HG02642 (cell line): ENCODE data around the gene RASSF4.

Experiments used
- ATAC-seq: cut with Tn5 transposase; IDR thresholded peaks from one replicate; pipeline ENCODE4 v1.9.1; 2021; ENCODE audit warnings: mild to moderate bottlenecking; ENCODE audit not compliant: unreplicated experiment, poor library complexity

The RASSF4 gene

DNA sequence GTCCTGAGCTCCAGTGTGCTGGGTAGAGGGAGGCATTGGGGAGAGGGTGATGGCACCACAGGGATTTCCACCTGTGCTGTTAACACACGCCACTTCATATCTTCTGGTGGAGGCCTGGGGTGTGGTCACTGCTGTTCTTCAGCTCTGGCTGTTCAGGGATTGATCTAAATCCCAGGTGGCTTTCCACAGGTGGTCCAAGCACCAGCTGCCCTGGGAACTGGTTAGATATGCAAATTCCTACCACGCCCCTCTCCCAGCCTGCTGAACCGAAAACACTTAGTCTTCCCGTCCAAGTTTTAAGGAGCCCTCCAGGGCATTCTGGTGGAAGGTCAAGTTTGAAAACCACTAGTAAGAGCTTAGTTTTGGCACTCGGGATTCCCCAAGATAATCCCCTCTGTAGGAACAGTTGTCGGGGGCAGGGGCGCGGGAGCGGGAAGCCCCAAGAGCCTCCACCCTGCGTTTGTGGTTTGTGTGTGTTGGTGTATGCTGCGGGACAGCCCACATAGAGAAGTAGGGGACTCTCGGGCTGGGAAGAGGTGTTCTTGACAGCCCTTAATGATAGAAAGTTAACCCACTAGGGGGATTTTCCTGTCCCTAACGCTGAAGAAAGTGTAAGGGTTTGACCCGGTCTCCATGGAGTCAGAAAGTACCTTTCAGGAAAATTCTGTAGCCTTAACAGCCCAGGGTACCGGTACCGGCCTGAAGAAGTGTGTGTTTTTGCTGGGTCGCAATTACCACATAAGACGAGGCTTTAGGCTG is 13.9 kb downstream of the RASSF4 start:
- no peak for ATAC-seq

DNA sequence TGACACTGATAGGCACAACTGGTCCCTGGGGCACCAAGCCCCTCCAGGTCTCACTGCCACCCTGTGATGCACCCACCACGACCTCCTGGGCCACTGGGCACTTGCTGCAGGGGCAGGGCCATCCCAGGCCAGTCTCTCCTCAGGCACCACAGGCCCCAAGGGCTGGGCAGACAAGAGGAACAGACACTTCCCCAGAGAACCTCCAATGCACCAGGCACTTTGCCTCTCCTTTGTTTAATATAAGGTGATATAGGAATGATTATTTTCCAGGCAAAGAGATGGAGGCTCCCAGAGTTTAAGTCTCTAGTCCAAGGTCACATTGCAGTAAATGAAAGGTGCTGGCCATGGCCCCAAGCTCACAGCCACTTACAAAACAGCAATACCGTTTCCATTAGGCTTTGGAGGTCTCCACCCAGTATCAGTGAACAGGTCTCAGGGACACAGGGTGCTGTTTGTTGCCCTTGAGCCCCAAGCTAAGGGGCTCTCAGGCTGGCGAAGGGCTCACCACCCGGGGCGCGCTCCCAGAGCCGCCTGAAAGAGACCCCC is 14.6 kb downstream of the RASSF4 start:
- ATAC-seq, result peak; percentile 0

DNA sequence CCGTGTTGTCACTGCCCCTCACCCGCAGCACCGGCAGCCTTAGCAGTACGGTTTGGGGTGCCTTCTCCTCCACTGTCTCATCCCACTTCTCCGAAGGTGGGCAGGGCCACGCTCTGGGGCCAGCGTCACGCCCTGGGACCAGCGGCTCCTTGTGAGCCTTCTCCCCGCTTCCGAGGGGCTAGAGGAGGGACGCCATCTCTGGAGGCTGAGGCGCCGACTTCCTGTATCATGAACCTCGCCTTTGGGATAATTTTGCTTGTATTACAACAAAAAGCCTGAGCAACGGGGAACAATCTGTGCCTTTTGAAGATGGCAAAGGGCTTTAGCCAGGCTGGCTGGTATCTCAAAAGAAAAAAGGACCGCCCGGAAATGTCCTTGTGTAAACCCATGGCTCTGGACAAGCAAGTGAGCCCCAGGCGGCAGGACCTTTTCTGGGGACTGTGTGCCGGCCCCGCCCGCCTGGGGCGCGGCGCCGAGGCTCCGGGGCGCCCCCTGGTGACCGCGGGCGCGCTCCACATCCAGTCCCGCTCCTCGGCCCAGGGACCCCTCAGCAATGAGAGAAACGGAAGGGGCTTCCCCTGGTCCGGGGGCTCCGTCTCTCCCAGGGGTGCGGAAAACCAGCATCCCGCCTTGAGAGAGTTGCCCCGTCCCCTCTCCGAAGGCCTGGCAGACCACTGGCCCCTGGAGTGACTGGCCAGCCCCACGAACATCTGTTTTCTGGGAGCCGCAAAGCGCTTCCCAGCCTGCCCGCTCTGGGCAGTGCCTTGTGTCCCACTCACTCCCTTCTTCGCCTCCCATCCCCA is 15.2 kb downstream of the RASSF4 start:
- peak; percentile 63 for ATAC-seq

DNA sequence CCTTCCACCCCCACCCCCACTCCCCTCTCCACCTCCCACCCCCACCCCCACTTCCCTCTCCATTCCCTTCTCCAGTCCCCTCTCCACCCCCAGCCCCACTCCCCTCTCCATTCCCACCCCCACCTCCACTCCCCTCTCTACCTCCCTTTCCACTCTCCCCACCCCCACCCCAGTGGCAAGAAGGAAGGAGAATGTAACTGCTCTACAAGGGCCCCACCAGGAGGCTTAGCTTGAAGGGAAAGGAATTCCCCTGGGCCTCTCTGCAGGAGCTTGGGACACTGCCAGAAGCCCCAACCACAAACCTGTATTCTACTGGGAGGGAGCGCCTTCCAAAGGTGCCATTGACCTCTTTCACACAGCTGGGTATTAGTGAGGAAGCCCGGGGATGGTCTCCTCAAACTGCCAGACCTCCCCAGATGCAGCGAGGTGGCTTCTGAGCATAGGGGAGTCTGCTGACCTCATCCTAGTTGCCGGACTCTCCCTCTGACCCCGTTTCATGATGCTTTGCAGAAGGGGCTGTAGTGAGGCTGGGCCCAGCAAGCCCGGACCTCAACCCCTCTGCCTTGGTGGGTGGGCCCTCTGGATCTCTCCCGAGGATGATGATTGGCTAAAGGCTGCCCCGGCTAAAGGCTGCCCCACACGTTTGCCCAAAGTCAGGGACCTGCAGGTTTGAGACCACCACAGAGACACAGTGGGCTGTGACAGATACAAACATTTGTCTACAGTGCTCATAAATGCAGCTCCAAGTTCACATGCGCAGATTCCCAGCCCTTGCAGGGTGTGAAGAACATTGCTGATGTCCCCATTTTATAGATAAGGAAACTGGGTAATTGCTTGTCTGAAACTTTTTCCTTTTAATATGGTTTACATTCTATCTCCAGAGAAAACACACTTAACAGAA is 16.1 kb downstream of the RASSF4 start:
- no peak for ATAC-seq

DNA sequence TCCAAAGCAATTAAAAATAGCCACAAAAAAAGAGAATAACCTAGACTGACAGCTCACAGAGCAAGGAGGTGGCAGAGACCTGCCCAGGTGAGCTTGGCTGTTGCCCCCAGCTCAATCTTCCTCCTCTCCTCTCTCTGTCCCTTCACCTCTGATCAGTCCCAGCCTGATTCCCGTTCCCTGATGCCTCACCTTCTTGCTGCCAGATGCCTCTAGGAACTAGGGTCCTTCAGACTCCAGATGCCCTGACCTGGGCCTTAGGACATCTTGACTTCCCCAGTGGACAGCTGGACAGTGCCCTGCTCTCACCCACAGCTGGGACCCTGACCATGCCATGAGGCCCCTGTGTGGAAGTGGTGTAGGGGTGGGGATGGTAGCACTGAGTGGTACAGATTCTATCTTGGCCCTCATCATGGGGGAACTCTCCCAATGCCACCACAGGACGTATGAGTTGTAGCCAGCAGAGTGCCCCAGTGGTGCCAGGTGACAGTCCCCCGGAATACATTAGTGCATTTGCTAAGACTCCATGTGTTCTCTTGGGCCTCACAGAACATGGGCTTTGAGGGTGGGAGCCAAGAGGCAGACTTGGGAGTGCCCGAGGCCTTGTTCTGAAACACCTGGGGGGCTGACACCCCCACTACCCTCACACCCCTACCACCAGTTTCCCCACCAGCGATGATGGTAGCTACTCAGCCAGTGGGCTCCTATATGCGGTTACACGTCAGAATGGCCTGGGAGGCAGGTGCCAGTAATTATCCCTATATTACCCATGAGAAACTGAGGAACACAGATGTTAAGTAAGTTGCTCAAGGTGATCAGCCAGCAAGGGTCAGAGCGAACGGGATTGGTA is 17.0 kb downstream of the RASSF4 start:
- no peak for ATAC-seq

DNA sequence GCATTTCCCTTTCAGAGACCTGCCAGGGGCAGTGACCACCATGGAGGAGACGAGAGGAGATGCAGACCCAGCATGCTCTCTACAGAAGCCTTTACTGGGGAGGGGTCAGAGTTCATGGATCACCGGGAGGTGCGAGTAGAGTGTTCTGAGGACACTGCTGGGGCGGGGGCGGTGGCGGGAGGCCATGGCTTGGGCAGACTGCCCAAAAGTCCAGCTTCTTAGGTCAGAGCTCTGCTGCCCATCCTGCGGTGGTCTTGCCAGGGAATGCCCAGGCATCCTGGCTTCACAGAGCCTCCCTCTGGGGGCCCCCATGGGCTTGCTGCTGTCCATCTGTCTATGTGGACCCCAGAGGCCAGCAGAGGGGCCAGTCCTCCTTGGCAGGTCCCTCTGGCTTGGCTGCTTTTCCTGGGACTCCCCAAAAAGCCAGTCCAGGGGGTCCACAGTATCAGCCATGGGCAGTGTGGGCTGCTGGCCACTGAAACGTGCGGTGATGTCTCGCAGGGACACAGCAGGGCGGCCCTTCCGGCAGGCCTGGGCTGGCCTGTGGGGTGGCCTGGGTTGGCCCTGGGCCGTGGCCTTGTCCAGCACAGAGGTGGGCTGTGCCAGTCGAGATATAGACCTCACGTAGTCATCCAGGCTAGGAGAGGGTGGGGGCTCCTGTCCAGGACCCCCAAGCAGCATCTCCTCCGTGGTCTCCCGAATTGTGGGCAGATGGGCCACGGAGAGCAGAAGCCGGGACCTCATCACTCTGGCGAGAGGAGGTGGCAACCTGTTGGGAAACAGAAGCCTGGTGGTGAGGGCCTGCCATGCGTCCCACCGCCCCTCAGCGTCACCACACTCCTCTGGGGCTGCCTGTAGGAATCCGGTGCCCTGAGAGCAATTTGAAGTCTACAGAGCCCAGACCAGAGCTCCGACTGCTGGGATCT is 17.9 kb downstream of the RASSF4 start:
- ATAC-seq, result no peak

DNA sequence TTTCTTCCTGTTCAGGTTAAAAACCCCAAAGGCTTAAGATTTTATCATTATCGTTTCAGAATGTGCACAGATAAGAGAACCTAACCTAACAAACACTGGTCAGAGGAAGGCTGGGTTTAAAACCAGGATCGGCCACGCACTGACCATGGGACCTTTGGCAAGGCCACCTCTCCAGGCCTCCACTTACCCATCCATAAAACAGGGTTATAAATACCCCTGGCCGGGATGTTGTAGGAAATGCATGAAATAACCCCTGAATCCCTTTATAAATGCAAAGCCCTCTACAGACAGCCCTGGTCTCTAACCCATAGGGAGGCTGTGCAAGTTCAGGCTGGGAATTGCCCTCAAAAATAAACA is 18.6 kb downstream of the RASSF4 start:
- no peak for ATAC-seq

DNA sequence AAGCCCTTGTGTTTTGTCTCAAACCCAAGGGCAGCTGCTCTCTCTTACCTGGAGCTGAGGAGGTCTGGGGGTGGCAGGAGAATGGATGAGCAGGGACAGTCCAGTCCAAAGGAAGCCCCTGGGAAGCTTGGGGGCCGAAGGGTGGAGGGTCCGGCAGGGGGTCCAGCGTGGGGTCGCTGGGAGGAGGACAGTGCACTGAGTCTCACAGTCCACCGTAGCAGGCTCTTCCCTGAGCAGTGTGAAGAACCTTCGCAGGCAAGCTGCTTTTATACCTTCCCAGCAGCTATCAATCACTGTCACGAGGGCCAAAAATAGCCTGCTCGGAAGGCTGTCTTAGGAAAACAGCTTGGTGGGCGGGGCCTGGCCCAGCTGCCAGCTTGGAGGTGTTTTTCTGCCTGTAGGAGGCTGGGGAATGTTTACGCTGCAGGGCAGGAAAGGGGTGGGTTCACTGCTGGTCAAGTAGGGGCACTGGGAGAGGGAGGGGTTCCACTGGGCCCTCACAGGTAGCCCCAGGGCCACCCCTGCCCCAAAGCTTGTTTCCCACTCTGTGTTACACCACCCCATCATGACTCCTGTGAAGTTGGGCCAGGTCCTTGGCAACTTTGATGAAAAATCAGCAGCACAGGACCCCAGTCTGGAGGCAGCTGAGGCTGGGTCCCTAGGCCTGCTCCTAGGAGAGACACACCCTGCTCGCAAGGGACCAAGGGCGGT is 19.1 kb downstream of the RASSF4 start, which contains the start of gene DEPP1:
TSS of gene DEPP1 (minus strand) at position 240 of the 711 bp plus-strand sequence. CDS start 779 bp downstream, outside the sequence.
- peak; percentile 27 for ATAC-seq

DNA sequence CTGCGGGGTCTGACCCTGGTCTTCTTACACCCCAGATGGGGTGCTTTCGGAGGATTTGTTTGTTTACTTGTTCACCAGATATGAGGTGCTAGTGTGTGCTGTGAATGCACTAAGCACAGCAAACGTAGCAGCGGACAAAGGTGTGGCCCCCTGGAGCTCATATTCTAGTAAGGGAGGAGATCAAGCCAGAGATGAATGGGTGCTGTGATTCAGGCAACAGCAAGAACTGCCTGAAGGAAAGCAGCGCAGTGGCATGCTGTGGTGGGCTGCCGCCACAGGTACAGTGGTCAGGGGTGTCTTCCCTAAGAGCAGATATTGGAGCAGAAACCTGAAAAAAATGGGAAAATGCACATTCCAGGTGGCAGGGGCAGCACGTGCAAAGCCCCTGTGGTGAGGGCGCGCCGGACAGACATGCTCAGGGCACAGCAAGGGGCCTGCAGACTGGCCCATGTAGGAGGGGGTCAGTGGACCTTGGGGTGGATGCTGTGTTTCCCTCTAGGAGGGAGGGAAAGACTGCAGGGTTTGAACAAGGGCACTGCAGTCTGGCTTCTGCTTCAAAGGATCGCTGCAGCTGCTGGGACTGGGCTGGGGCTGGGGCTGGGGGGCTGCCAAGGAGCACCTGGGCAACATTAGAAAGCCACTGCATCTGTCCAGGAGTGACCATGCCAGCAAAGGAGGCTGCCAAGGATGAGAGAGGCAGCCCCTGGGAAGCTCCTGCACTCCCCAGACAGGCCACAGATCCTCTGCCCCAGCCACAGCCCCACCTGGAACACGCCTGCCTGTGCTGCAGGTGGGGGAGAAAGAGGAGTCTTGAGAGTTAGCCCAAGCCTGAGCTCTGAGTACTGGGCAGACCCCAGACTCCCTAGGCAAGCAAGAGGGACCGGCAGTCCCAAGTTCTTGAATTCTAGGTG is 19.9 kb downstream of the RASSF4 start:
- ATAC-seq, result no peak

DNA sequence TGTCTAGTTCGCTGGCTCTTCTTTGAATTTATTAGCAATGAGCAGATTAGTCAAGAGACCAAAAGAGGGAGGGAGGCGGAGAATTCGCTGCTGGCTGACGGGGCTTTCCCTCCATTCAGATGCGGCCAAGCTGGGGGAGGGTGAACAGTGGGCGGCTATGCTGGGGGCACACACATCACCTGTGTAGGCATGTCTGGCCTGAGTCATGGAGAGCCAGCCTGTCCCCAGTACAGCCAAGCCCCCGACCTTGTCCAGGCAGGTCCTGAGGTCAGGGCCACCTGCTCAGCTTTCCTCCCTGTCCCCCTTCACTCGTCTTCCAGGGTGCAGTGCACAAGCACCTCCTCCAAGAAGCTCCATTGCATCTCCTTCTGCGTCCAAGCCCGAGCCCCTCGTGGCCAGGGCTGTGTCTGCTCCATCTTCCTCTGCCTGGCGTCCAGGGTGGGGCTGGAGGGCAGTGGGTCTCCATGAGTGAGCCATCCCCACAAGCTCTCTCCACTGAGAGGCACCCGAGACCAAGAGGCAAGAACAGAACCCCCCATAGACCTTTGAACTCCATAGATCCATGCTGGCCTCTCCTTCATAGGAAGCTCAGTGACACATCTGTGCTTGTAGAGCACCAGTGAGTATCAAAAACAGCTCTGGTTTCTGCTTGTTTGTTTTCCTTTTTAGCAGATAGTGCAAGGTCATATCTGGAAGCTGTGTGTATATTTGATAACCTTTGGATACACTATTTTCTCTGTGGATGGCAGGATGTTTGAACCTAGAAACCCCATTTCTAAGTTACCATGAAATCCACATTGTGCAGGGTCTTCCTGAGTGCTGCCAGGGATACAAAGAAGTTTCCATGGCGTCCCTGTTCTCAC is 20.9 kb downstream of the RASSF4 start:
- ATAC-seq, result no peak

DNA sequence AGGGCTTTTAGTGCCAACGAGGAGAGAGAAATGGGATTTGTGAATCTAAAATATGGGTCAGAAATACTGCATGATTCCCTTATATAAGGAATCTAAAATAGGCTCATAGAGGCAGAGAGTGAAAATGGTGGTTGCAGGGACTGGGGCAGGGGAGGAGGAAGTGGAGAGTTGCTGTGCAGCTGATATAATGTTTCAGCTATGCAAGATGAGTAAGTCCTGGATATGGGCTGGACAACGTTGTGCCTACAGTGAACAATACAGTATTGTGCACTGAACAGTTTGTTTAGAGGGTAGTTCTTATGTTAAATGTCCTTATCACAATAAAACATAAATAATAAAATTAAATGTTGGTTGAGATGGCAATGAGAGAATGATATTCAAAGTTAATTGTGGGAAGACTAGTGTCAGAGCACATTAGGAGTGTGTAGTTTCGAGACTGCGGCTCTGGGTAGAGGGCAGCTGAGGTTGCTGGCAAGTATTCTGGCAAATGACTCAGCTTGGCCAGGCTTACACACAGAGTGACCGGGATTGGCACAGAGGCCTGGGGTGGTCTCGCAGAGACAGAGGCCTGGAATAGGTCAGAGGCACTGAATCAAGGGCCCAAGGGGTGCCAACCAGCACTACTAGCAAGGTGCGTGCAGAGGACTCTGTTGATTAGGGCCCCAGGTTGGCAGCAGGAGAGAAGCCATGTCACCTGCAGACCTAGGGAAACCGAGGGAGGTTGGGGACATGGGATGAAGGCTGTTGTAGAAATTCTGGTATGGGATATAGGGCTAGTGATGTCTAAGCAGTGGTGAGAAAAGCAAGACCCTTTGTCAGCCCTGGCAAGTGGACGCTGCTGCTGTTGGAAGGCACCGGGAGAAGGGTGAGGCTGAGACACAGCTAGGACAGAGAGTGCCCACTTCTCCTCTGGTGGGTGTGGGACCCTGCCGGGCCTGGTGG is 21.8 kb downstream of the RASSF4 start:
- peak; percentile 49 for ATAC-seq

DNA sequence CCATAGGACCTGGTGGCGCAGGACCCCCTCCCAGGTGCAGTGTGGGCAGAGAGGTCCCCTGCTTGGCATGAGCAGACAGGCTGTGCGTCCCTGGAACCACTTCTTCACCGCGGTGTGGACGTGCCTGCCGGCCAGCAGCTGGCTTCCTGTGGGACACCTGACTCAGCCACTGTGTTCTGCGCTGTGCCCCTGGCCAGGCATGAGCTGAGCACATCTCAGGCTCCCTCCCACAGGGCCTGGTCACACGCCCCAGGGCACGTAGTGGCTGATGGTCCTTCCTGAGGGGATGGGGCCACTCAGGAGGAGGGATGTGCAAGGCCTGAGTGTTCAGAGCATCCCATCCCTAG is 22.5 kb downstream of the RASSF4 start:
- no peak for ATAC-seq

DNA sequence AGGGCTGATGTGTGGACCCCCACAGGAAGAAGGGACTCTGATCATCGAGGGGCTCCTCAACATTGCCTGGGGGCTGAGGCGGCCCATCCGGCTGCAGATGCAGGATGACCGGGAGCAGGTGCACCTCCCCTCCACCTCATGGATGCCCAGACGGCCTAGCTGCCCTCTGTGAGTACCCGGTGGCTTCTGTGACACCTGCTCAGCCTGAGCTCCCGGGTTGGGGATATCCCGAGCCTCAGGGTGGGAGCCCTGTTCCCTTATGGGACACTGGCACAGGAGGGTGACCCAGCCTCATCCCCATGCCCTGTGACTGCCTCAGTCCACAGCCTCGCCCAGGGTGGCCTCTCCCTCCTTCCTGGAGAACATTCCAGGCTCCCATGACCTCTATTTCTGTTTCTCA is 22.9 kb downstream of the RASSF4 start:
- no peak for ATAC-seq

DNA sequence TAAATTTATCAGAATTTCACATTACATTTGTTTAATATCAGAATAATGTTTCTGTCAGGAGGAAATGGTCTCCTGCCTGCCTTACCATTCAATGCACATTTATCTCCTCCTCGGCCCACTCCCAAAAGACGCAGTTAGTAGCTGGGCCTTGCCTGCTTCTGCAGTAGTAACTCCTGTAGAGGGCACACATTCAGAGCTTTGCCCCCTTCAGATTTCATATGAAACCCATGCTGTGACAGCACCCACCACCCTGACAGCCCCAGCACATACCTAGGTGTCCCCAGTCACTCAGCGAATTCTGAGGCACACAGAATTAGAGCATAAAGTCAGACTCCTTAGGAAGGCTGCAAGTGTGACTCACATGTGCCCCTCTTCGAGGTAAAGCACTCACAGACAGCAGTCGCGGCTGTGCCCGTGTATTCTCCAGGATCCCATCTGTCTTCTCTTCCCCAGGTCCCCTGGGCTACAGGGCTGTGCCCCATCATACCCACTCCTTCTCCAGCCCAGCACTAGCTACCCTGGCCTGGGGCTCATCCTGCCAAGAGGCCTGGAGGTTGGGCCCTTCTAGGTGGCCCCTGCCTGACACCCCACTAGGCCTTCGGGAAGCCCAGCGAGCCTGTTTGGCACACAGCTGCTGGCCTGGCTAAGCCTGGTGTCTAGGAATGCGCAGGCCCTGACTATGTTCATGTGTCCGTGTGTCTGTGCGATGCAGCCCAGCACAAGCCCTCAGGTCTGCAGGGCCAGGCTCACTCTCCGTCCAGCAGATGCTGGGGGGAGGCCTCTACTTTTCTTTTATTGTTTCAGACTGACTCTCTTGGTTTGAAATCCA is 23.7 kb downstream of the RASSF4 start:
- no peak for ATAC-seq
